GM10847 (cell line): Measurements from ENCODE around the gene MLPH.

Experiments
- POLR2A ChIP-seq: IDR thresholded peaks from 2 replicates; pipeline ENCODE4 v1.6.1; 2011; ENCODE audit not compliant: insufficient read length; ENCODE audit errors: extremely low read depth

The MLPH gene

DNA sequence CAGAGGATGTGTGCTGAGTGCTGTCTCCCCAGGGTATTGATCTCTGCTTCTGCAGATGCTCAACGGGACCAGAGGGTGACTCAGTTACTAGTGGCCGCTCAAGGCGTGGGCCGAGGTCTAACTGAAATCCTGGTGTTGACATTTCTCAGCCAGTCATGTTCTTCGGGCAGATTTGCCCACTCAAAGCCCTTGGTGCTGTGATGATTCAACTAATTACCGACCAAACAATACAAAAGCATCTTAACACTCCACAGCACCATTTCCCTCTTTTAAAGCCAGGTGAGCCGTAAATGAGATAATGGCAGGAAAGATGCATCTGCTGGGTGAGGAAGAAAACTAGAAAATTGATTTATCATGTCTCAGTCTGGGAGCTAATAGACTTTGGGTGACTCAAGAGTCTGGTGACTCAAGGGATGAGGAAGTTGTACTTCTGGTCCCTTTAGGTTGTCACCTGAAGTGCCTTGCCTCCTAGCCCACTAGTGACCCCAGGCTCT, 46.7 kb downstream of the MLPH start:
- TF ChIP-seq POLR2A, result no peak

DNA sequence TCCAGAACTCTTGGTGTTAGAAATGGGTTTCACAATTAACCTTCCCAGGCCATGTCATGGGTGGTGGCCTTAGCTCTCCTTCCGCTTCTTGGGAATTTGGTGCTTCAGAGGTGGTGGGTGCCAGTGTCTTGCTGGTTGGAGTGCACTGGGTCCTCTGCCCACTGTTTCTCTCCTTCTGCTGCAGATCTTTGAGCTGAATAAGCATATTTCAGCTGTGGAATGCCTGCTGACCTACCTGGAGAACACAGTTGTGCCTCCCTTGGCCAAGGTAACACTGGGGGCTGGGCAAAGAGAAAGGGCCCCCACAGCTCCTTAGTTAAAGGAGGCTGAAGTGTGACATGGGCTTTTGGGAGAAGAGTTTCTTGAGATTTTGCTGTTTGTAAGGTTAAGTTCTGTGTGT, 47.3 kb downstream of the MLPH start:
- no peak for TF ChIP-seq POLR2A

DNA sequence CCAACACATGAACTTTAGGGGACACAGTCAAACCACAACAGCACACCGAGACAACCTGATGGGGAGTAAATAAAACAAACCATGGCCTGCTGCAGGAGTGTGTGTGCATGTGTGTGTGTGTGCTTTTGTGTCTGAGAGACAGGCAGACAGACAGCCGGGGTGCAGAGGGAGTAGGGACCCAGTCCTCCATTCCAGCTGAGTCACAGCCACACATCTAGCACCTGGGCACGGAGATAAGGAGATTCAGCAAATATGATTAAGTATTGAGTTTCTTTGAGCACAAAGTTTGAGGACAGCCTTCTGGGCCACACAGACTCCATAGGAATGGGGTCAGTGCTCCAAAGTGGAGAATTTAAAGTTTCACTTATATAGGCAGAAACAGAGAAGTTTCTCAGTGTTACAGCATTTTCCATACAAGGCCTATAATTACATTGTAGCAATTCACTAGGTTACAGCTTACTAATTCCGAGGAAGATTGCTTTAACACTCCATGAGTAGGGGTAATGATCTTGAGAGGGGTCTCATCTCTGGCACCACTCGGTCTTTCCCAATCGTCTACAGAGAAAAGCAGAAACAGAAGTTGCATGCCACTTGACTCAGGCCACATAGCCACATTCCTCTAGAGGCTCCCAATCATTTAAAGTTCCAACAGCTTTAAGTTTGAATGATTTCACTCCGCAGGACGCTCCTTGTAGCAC, 48.5 kb downstream of the MLPH start:
- no peak for TF ChIP-seq POLR2A

DNA sequence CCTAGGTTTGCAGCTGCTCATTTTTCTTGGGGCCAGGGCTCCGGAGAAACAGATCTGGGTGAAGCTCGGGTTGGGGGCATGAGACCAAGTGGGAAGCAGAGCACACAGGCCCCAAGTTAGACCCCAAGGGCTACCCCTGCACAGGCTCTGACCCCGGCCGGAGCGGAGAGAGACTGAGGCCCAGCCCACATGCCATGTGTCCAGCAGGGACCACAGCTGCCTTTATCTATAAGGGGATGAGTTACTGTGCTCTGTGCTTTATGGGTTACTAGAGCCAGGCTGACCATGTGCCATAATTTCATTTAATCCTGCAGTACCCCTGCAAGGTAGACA, 49.0 kb downstream of the MLPH start:
- no peak for TF ChIP-seq POLR2A

DNA sequence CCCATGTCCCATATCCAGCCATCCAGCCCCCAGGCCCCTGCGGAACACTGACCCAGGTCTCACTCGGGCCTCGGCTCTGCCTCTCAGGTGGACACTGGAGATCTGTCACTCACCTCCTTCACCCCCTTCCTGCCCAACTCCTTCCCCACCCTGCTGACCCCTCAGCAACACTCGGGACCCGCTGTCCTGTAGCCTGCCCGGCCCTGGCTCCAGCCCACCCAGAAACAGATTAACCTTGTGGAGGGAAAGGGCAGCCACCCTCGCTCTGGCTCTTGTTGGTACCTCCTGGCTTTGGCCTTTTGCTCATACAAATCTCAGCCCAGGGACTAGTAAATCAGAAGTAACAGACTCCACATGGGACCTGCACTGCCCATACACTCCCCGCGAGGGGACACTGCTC, 49.6 kb downstream of the MLPH start:
- TF ChIP-seq POLR2A, result no peak

DNA sequence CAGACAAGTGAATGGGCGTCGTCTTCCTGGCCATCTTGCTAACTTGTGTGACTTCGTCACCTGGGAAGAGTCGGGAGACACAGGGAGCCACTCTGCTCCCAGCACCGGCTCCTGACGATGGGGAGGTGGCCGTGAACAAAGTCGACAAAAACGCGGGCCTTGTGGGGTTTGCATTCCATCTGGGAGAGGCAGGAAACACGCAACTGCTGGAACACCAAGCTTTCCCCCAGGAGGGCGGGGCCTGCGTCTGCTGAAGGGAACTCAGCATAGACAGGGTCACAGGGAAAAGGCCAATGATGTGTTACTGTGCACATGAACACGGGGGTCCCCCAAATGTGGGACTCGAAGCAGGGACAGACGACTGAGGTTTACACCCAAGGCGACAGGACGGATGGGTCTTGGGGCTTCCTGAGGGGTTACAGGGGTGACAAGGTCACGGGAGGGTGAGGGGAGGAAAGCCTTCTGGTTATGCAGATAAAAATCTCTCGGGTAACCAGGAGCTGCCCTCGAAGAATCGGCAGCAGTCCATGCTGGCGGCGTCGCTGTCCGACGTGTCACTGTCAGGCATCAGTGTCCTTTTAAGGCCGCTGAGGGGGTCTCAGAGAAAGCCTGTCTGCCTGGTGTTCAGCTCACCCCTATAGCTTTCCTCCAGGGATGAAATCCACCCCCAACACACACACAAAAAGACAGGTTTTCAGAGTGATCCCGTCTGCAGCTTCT, 51.1 kb downstream of the MLPH start:
- no peak for TF ChIP-seq POLR2A

DNA sequence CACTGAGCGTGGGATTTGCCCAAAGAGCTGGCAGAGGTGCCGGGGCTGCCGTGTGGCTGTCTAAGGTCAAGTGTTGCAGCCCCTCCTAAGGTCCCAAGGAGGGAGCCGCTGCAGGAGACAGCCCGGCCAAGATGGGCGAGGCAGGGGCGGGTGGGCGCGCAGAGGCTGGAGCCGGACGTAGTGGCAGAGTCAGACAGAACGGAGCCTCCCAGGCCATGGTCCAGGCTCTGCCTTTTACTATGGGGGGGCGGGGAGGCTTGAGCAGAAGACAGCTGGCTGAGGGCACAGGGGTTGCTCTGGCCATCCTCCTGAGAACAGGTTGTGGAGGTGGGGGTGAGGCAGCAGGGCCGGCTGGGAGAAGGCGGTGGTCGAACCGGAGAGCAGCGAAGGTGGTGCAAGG, 51.9 kb downstream of the MLPH start:
- no peak for TF ChIP-seq POLR2A

DNA sequence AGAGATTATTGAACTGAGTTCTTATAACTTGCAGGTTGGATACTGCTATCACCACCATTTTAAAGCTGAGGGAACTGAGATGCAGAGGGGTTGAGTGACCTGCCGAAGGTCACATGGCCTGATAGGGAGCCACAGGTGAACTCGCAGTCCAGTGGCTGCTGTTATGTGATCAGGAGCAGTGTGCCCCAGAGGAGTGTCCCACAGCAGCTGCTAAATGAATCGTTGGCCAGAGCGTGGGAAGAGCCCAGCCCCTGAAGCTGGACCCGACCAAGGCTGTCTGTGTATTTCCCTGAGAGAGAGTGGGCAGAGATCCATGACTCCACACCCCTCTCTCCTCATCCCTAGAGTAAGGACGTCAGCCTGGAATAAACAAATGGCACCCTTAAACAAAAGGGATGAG, 52.6 kb downstream of the MLPH start:
- TF ChIP-seq POLR2A, result no peak

DNA sequence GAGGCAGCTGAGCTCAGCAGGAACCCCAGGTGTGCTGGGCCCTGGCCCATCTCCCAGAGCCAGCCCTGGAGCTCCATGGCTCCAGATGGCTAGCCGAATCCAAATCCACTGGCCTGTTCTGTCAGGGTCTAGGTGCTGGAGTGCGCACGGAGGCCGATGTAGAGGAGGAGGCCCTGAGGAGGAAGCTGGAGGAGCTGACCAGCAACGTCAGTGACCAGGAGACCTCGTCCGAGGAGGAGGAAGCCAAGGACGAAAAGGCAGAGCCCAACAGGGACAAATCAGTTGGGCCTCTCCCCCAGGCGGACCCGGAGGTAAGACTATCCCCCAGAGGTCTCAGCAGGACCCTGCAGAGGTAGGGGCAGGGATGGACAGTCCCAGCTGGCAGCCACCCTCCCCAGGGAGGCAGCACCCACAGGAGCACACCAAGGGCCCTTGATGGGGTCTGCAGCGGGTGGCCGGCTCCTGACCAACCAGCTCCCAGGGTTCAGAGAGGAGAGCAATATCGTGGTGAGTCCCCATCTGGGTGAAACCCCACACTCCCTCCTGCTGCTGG, 53.2 kb downstream of the MLPH start:
- TF ChIP-seq POLR2A, result no peak

DNA sequence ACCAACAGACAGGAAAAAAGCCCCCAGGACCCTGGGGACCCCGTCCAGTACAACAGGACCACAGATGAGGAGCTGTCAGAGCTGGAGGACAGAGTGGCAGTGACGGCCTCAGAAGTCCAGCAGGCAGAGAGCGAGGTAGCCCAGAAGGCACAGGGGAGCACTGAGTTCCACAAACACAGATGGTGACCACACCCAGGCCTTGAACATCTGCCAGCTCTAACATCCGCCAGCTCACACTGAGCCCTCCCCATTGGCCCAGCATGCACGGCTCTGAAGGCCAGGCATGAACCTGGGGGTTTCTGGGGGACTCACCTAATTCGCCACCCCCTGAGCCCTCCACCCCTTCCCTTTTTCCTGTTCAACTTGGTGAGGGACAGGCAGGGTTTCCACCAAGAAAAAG, 53.8 kb downstream of the MLPH start:
- no peak for TF ChIP-seq POLR2A

DNA sequence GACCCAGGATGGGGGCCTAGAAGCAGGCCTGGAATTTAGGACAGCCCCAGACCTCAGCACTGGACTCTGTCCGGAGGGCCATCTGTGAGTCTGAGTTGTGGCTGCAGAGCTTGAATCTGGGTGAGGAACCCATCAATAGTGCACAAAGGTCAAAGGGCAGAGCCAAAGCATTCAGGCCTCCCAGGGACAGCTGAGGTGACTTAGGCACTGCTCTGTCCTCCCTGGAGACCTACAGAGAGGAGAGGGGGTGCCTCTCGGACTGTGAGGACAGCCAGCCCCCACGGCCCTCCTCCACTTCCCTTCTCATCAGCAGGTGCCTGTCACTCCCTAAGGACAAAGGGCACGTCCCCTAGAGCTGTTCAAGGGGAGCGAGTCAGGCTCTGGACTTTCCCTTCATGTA, 54.2 kb downstream of the MLPH start:
- TF ChIP-seq POLR2A, result no peak

DNA sequence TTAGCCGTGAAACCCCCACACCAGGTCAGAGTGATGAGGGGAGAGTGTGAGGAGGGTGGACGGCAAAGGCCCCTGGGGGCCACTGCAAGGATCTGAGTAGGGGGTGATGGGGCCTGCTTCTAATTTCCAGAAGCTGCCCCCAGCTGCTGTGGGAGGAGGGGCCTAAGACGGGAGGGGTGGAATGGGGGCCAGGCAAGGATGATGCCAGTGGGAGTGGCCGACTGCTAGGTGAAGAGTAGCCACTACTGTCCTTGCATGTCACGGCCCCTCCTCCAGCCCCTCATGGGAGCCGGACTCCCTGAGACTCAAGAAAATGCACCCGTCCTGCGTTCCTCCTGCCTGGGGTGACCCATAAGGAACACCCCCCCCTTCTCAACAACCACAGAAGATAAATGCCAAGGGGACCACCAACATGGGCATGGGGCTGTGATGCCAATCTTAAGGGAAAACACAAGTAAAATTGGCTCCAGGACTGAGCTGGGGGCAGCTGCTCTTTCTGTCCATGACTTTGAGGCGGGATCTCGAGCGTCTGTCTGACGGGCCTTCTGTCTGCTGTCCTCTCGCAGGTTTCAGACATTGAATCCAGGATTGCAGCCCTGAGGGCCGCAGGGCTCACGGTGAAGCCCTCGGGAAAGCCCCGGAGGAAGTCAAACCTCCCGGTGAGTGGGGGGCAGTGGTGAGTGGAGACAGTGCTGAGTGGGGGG, 55.1 kb downstream of the MLPH start:
- no peak for TF ChIP-seq POLR2A

DNA sequence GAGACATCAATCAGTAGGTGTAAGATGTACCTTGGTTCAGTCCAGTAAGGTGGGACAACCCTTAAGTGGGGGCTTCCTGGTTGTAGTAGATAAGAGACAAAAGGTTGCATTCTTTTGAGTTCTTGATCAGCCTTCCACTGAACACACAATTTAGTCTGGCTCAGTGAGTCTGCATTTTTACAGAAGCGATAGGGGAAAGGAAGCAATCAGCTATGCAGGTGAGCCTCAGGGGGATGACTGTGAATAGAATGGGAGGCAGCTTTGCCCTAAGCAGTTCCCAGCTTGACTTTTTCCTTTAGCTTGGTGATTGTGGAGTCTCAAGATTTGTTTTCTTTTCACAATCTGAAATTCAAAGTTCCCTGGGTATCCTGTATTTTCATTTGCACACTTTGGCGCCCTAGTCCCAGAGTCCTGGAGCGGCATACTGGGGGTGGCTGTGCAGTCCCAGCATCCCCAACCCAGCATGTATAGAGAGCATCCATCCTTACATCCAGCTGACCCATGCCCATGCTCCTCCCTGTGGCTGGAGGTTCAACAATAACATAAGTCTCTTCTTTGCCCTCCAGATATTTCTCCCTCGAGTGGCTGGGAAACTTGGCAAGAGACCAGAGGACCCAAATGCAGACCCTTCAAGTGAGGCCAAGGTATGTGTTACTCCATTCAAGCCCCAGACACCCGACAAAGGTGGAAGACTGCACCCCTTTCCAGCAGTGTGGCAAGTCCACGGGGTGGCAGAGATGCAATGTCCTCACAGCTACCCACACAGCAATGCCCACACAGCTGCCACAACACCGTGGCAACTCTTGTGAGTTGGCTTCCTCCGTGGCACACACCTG, 59.2 kb downstream of the MLPH start:
- TF ChIP-seq POLR2A, result no peak

DNA sequence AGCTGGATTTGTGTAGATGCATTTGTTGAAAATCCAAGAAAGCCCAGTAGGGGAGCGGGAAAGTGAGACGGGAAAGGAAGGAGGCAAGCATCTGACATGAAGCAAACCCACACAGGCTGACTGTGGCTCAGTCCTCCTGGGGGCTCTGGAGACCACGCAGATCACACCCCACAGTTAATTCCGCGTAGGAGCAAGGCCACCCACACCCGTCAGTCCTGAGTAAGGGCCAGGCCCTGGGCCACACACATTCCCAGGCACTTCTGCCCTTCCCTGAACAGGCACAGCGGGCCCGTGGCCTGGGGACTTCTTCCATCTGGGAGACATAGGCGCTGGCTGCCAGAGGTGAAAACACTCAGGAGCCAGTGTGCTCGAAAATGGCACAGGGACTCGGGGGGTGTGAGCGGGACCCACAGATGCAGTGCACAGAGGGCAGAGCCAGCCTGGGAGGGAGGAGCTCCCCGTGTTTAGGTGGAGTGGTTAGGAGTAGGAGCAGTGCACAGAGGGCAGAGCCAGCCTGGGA, 59.9 kb downstream of the MLPH start:
- no peak for TF ChIP-seq POLR2A

DNA sequence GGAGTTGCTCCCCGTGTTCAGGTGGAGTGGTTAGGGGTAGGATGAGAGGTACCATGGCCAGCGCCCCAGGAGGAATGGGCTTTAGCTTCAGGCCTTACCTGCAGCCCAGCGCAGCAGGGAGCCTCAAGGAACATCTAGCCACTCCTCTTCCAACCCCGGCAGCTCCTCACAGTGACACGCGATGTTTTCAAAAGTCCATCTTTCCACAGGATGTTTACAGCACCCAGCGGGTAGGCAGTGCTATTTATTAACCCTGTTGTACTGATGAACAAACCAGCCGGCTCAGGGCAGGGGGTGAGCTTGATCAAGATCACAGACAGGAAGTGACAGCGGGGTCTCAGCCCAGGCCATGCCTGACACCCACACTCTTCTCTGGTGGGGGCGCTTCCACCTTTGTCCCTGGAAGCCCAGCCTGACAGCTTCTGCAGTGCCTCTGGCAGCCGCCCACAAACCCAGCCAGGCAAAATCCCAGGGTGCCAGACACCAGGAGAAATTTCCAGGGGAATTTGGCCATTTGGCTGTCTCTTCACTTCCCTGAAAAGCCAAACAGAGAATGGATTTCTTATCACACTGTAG, 60.9 kb downstream of the MLPH start:
- no peak for TF ChIP-seq POLR2A

DNA sequence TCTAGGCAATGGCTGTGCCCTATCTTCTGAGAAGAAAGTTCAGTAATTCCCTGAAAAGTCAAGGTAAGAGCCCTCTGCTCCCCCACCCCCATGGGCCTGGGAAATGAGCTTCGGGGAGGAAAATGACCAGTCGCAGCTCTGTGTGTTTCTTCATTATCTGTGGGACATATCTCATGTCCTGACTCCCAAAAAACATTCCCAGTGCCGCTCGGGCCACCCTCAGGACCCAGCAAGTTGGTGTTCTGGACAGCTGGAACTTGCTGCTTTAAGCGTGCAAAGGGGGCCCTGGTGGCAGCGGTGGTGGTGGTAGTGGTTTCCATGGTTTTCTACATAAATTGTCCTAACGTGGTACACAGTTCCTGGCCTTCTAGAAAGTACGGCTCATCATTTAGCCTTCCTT, 62.2 kb downstream of the MLPH start:
- no peak for TF ChIP-seq POLR2A
